ENCODE measurements around the gene CMIP. TPM values are rescaled to one million over a fixed set of nuclear protein-coding genes. Genes with fewer than 3 reads are reported as not detected.

Gene CMIP
- total RNA-seq, 1 experiment from 2014 or later, result 63.7 TPM

GRCh38 chr16:81625544-81626153 lies 181.0 kb downstream of the CMIP start:
- Mint-ChIP-seq H3K9me3 (no peaks in the 10 kb centered on the region), H3K4me3 (no peak overlapping the region), H3K27me3 (ENCODE audit: low read depth) (no peaks in the 10 kb centered on the region), H3K4me1 (peaks cover 9% of the 10 kb centered on the region), H3K36me3 (no peaks in the 10 kb centered on the region; the same call in 1 of the 2 replicates), H3K27ac (peak overlapping the region; percentile 82; the same call in 1 of the 2 replicates)
- DNase-seq (ENCODE audit: low spot score), result no peak
- ChIA-PET POLR2A (no interaction called here), CTCF (interaction anchor here (1.1 to 5.8 kb wide), 2 partner anchors 72 to 105 kb away, joined by 3 to 51 read pairs; no protein-coding TSS in a partner anchor)
- no peak for TF ChIP-seq E2F4 (CRISPR knock-in tag; IDR thresholded peaks at IDR 0.05; ENCODE audit: borderline replicate concordance, low read depth)
- no peak for TF ChIP-seq TCF7 (CRISPR knock-in tag; IDR thresholded peaks at IDR 0.05; ENCODE audit: low read depth)
- TF ChIP-seq ZNF425 (CRISPR knock-in tag; conservative IDR thresholded peaks at IDR 0.05), result no peak
- TF ChIP-seq CREM (CRISPR knock-in tag; IDR thresholded peaks at IDR 0.05), result no peak
- TF ChIP-seq ELF4 (CRISPR knock-in tag; IDR thresholded peaks at IDR 0.05; ENCODE audit: low read depth), result no peak
- no peak for TF ChIP-seq RELA (CRISPR knock-in tag; IDR thresholded peaks at IDR 0.05; ENCODE audit: borderline replicate concordance)
- no peak for ATAC-seq

GRCh38 chr16:81626181-81626674 lies 181.6 kb downstream of the CMIP start:
- peaks cover 15% of the 10 kb centered on the region for H3K4me1 Mint-ChIP-seq
- ATAC-seq, result no peak
- TF ChIP-seq CBFB (CRISPR knock-in tag; IDR thresholded peaks at IDR 0.05; ENCODE audit: low read depth) (no peak), ZNF416 (CRISPR knock-in tag; IDR thresholded peaks at IDR 0.05) (no peak), ATF1 (CRISPR knock-in tag; IDR thresholded peaks at IDR 0.05) (no peak), JUN (CRISPR knock-in tag; IDR thresholded peaks at IDR 0.05) (no peak), KAT7 (CRISPR knock-in tag; IDR thresholded peaks at IDR 0.05; ENCODE audit: borderline replicate concordance) (no peak), HMGA2 (CRISPR knock-in tag; IDR thresholded peaks at IDR 0.05) (no peak), AFF4 (CRISPR knock-in tag; IDR thresholded peaks at IDR 0.05; ENCODE audit: borderline replicate concordance) (no peak), USF1 (CRISPR knock-in tag; IDR thresholded peaks at IDR 0.05) (no peak), NFATC4 (CRISPR knock-in tag; IDR thresholded peaks at IDR 0.05) (no peak)

More at GRCh38 chr16:81626181-81626674, 181.6 kb downstream of the CMIP start:
- H3K9me3 Mint-ChIP-seq, result no peaks in the 10 kb centered on the region
- H3K4me3 Mint-ChIP-seq, result no peak overlapping the region
- no peaks in the 10 kb centered on the region; the same call in 1 of the 2 replicates for H3K36me3 Mint-ChIP-seq
- DNase-seq (ENCODE audit: low spot score), result no peak
- ChIA-PET POLR2A (no interaction called here), CTCF (interaction anchor here (1.1 kb wide), 1 partner anchor 104 kb away, joined by 3 read pairs; no protein-coding TSS in a partner anchor)
- no peak overlapping the region for H3K27ac Mint-ChIP-seq
- H3K27me3 Mint-ChIP-seq (ENCODE audit: low read depth), result no peaks in the 10 kb centered on the region

Data from WTC11 (cell line).